Astrocyte of the spinal cord (primary cell): ENCODE results near the gene FOXN3.

ENCODE experiments used
- DNase-seq: peaks from one replicate; pipeline ENCODE4 v3.0.0; 2011; ENCODE audit warnings: low read depth, low spot score
- H3K4me3 ChIP-seq: 2 replicates; pipeline ENCODE4 v1.5.1; 2011; ENCODE audit warnings: low read depth, mild to moderate bottlenecking, low read length, moderate library complexity
- CTCF ChIP-seq: IDR thresholded peaks from 2 replicates; pipeline ENCODE4 v1.5.1; 2012; ENCODE audit warnings: low read depth, mild to moderate bottlenecking, low read length, inconsistent platforms
- in situ Hi-C: cut with HindIII; loops from 2 replicates; pipeline ENCODE4 v1.10.0; 2017; ENCODE audit warnings: low sequenced_read_pairs

Gene FOXN3

GRCh38 chr14:89136587-89136986 lies 280.4 kb downstream of the FOXN3 start:
- no peak overlapping the region for H3K4me3 ChIP-seq
- in situ Hi-C loops = no loop called here
- no peak for DNase-seq
- TF ChIP-seq CTCF = no peak

- DNase-seq = no peak
- TF ChIP-seq CTCF = no peak
- no peak overlapping the region for H3K4me3 ChIP-seq
- in situ Hi-C loops = no loop called here
Measured at GRCh38 chr14:89134640-89135039, 282.4 kb downstream of the FOXN3 start.

GRCh38 chr14:89131004-89131750 lies 285.9 kb downstream of the FOXN3 start:
- DNase-seq = no peak
- no peak for TF ChIP-seq CTCF
- no peak overlapping the region for H3K4me3 ChIP-seq
- in situ Hi-C loops = no loop called here

- in situ Hi-C loops = no loop called here
- TF ChIP-seq CTCF = no peak
- no peak for DNase-seq
- H3K4me3 ChIP-seq = no peak overlapping the region
Measured at GRCh38 chr14:89129570-89129969, 287.5 kb downstream of the FOXN3 start.

- in situ Hi-C loops = no loop called here
- H3K4me3 ChIP-seq = no peak overlapping the region
- no peak for DNase-seq
- TF ChIP-seq CTCF = no peak
Measured at GRCh38 chr14:89128311-89129026, 288.6 kb downstream of the FOXN3 start.

- no peak for TF ChIP-seq CTCF
- in situ Hi-C loops = no loop called here
- no peak for DNase-seq
- H3K4me3 ChIP-seq = no peak overlapping the region
Measured at GRCh38 chr14:89126461-89126860, 290.6 kb downstream of the FOXN3 start.
